BJ (cell line): ENCODE measurements around the gene TAF7. TPM values are rescaled to one million over a fixed set of nuclear protein-coding genes. Genes with fewer than 3 reads are reported as not detected.

ENCODE experiments used
- CTCF ChIA-PET: fragments of 350-600 bp; formaldehyde crosslinking; extraction: SDS; loops from one replicate; lab custom pipeline; 2021; ENCODE audit warnings: antibody characterized with exemption, inconsistent platforms; lab: Yijun Ruan, JAX
- POLR2A ChIA-PET: fragments of 300-600 bp; sonication (Branson Sonifier 250); formaldehyde crosslinking; extraction: SDS; loops from one replicate; lab custom pipeline; 2021; ENCODE audit warnings: antibody characterized with exemption; lab: Charles Lee
- DNase-seq: peaks from one replicate; pipeline ENCODE4 v3.0.0-alpha.2; 2011; ENCODE audit warnings: low read depth
- H3K27me3 ChIP-seq: 2 replicates; pipeline ENCODE4 v1.6.0; 2011; ENCODE audit warnings: low read length; ENCODE audit not compliant: control insufficient read depth, insufficient read depth
- H3K36me3 ChIP-seq: 2 replicates; pipeline ENCODE4 v1.5.1; 2011; ENCODE audit warnings: low read length; ENCODE audit not compliant: control insufficient read depth, insufficient read depth
- H3K4me3 ChIP-seq: 2 replicates; pipeline ENCODE4 v1.5.1; 2011; ENCODE audit warnings: low read depth, mild to moderate bottlenecking, control low read depth, low read length
- CTCF ChIP-seq: IDR thresholded peaks from 2 replicates; pipeline ENCODE4 v1.5.1; 2011; ENCODE audit warnings: low read depth, mild to moderate bottlenecking, control low read depth, inconsistent platforms, low read length, moderate library complexity; ENCODE audit not compliant: insufficient read depth
- polyA plus RNA-seq: library from polyadenylated mRNA; depleted of rRNA; stranded (reverse); fragments of >200 nt; gene quantifications from 2 replicates; pipeline ENCODE4 v1.2.3, GENCODE V29; 2011; rRNA removed

TAF7 gene
- polyA plus RNA-seq, 1 experiment, result 25.5 TPM

- POLR2A ChIA-PET, result no interaction called here
- Histone ChIP-seq H3K4me3 (no peak overlapping the region), H3K36me3 (no peaks in the 10 kb centered on the region), H3K27me3 (no peaks in the 10 kb centered on the region)
- CTCF ChIA-PET, result no interaction called here
- DNase-seq, result no peak
- TF ChIP-seq CTCF, result no peak
Observed at GRCh38 chr5:141298376-141298775, 22.2 kb downstream of the TAF7 start.

- DNase-seq, result no peak
- Histone ChIP-seq H3K27me3 (no peaks in the 10 kb centered on the region), H3K4me3 (no peak overlapping the region), H3K36me3 (no peaks in the 10 kb centered on the region)
- CTCF ChIA-PET, result interaction anchor here (0.9 kb wide), 1 partner anchor 294 kb away, joined by 3 read pairs; no protein-coding TSS in a partner anchor
- POLR2A ChIA-PET, result no interaction called here
- no peak for TF ChIP-seq CTCF
Observed at GRCh38 chr5:141272906-141273305, 47.7 kb downstream of the TAF7 start.

- no peak for TF ChIP-seq CTCF
- POLR2A ChIA-PET, result no interaction called here
- H3K27me3 ChIP-seq, result no peaks in the 10 kb centered on the region
Observed at GRCh38 chr5:141269195-141269594, 51.4 kb downstream of the TAF7 start.

More at GRCh38 chr5:141269195-141269594, 51.4 kb downstream of the TAF7 start:
- DNase-seq, result no peak
- Histone ChIP-seq H3K36me3 (no peaks in the 10 kb centered on the region), H3K4me3 (no peak overlapping the region)
- CTCF ChIA-PET, result no interaction called here

Other genes starting within 250 kb of the TAF7 start
- 0.42 and 0.99 TPM in 2 replicates for gene PCDHB2, start 226.2 kb downstream of the TAF7 start, polyA plus RNA-seq
- 0.23 and 0.31 TPM in 2 replicates for gene PCDHB3, start 220.3 kb downstream of the TAF7 start, polyA plus RNA-seq
- gene PCDHB4, start 199.0 kb downstream of the TAF7 start, polyA plus RNA-seq, result 0.02 TPM in 2 replicates
- gene PCDHB5, start 185.6 kb downstream of the TAF7 start, polyA plus RNA-seq, result 0.18 and 0.22 TPM in 2 replicates
- gene PCDHB6, start 170.7 kb downstream of the TAF7 start, polyA plus RNA-seq, result 0.20 and 0.26 TPM in 2 replicates
- gene PCDHB7, start 148.1 kb downstream of the TAF7 start, polyA plus RNA-seq, result 0.31 and 0.44 TPM in 2 replicates
- 0.11 and 0.17 TPM in 2 replicates for gene PCDHB8, start 143.0 kb downstream of the TAF7 start, polyA plus RNA-seq
- 0.21 and 0.32 TPM in 2 replicates for gene PCDHB16, start 138.4 kb downstream of the TAF7 start, polyA plus RNA-seq
- 0.22 and 0.49 TPM in 2 replicates for gene PCDHB9, start 133.6 kb downstream of the TAF7 start, polyA plus RNA-seq
- gene PCDHB10, start 128.4 kb downstream of the TAF7 start, polyA plus RNA-seq, result 0.18 and 0.28 TPM in 2 replicates
- gene PCDHB11, start 121.2 kb downstream of the TAF7 start, polyA plus RNA-seq, result 0.10 and 0.22 TPM in 2 replicates
- gene PCDHB12, start 112.1 kb downstream of the TAF7 start, polyA plus RNA-seq, result 0.09 and 0.13 TPM in 2 replicates
- gene PCDHB13, start 106.9 kb downstream of the TAF7 start, polyA plus RNA-seq, result 0.16 and 0.23 TPM in 2 replicates
- 0.42 and 0.47 TPM in 2 replicates for gene PCDHB14, start 97.4 kb downstream of the TAF7 start, polyA plus RNA-seq
- 0.45 and 0.52 TPM in 2 replicates for gene PCDHB15, start 75.4 kb downstream of the TAF7 start, polyA plus RNA-seq
- not detected in 2 replicates for gene SLC25A2, start 16.7 kb downstream of the TAF7 start, polyA plus RNA-seq
- gene PCDHGA1, start 9.7 kb upstream of the TAF7 start, polyA plus RNA-seq, result 1.8 and 1.9 TPM in 2 replicates
- 6.7 and 6.8 TPM in 2 replicates for gene PCDHGA2, start 18.0 kb upstream of the TAF7 start, polyA plus RNA-seq
- gene PCDHGA3, start 23.0 kb upstream of the TAF7 start, polyA plus RNA-seq, result 1.9 and 2.5 TPM in 2 replicates
- 2.0 and 2.2 TPM in 2 replicates for gene PCDHGB1, start 29.3 kb upstream of the TAF7 start, polyA plus RNA-seq
- gene PCDHGA4, start 34.2 kb upstream of the TAF7 start, polyA plus RNA-seq, result 3.0 and 4.0 TPM in 2 replicates
- 3.7 and 4.0 TPM in 2 replicates for gene PCDHGB2, start 39.2 kb upstream of the TAF7 start, polyA plus RNA-seq
- 1.2 and 1.6 TPM in 2 replicates for gene PCDHGA5, start 43.4 kb upstream of the TAF7 start, polyA plus RNA-seq
- gene PCDHGB3, start 49.5 kb upstream of the TAF7 start, polyA plus RNA-seq, result 2.7 and 3.0 TPM in 2 replicates
- 3.3 and 4.3 TPM in 2 replicates for gene PCDHGA6, start 53.1 kb upstream of the TAF7 start, polyA plus RNA-seq
- 1.8 and 3.6 TPM in 2 replicates for gene PCDHGA7, start 62.0 kb upstream of the TAF7 start, polyA plus RNA-seq
- gene PCDHGB4, start 66.9 kb upstream of the TAF7 start, polyA plus RNA-seq, result 11.8 and 12.2 TPM in 2 replicates
- gene PCDHGA8, start 71.8 kb upstream of the TAF7 start, polyA plus RNA-seq, result 0.72 and 0.77 TPM in 2 replicates
- gene PCDHGB5, start 77.2 kb upstream of the TAF7 start, polyA plus RNA-seq, result 13.5 and 19.4 TPM in 2 replicates
- gene PCDHGA9, start 82.0 kb upstream of the TAF7 start, polyA plus RNA-seq, result 0.97 and 1.2 TPM in 2 replicates
- gene PCDHGB6, start 87.2 kb upstream of the TAF7 start, polyA plus RNA-seq, result 1.5 and 1.7 TPM in 2 replicates
- gene PCDHGA10, start 92.2 kb upstream of the TAF7 start, polyA plus RNA-seq, result 2.7 and 3.9 TPM in 2 replicates
- 7.6 and 9.6 TPM in 2 replicates for gene PCDHGB7, start 96.9 kb upstream of the TAF7 start, polyA plus RNA-seq
- 5.4 and 7.4 TPM in 2 replicates for gene PCDHGA11, start 100.3 kb upstream of the TAF7 start, polyA plus RNA-seq
- gene PCDHGA12, start 109.7 kb upstream of the TAF7 start, polyA plus RNA-seq, result 6.1 and 7.9 TPM in 2 replicates
- 36.5 and 56.3 TPM in 2 replicates for gene PCDHGC3, start 155.2 kb upstream of the TAF7 start, polyA plus RNA-seq
- gene PCDHGC4, start 164.2 kb upstream of the TAF7 start, polyA plus RNA-seq, result 0.49 TPM in 2 replicates
- 0.99 and 1.6 TPM in 2 replicates for gene PCDHGC5, start 168.3 kb upstream of the TAF7 start, polyA plus RNA-seq